OCI-LY1 (cell line): ENCODE results near the gene PIANP.
A peak's percentile ranks its signal among the peaks of the same experiment; 100 is the strongest.

Source experiments
- H2AFZ ChIP-seq: fragments of 200-600 bp; sonication (generic), shearing (Covaris generic); 2 replicates; pipeline ENCODE4 v1.6.0; 2014; ENCODE audit warnings: antibody characterized with exemption, mild to moderate bottlenecking, low read length
- H3F3A ChIP-seq: fragments of 200-600 bp; sonication (generic), shearing (Covaris generic); 2 replicates; pipeline ENCODE4 v1.6.0; 2014; ENCODE audit warnings: mild to moderate bottlenecking, antibody characterized with exemption, low read length, moderate library complexity; ENCODE audit not compliant: insufficient read depth
- H3K27ac ChIP-seq: fragments of 200-600 bp; sonication (generic); 2 replicates; pipeline ENCODE4 v1.5.1; 2014; ENCODE audit warnings: low read length, mixed run types, mild to moderate bottlenecking, low read depth; ENCODE audit not compliant: poor library complexity, severe bottlenecking
- H3K27me3 ChIP-seq: fragments of 200-600 bp; sonication (generic); 2 replicates; pipeline ENCODE4 v1.6.0; 2014; ENCODE audit warnings: antibody characterized with exemption, mild to moderate bottlenecking, low read length, moderate library complexity; ENCODE audit not compliant: insufficient read depth
- H3K36me3 ChIP-seq: fragments of 200-600 bp; sonication (generic); 2 replicates; pipeline ENCODE4 v1.6.1; 2014; ENCODE audit warnings: mild to moderate bottlenecking, antibody characterized with exemption, low read length, moderate library complexity, mixed read lengths; ENCODE audit not compliant: insufficient read depth
- H3K4me1 ChIP-seq: fragments of 200-600 bp; sonication (generic); 2 replicates; pipeline ENCODE4 v1.5.1; 2014; ENCODE audit warnings: mild to moderate bottlenecking, low read length, moderate library complexity; ENCODE audit not compliant: insufficient read depth, severe bottlenecking
- H3K4me2 ChIP-seq: fragments of 200-600 bp; sonication (generic), shearing (Covaris generic); 2 replicates; pipeline ENCODE4 v1.6.1; 2014; ENCODE audit warnings: low read length
- H3K4me3 ChIP-seq: fragments of 200-600 bp; sonication (generic); 2 replicates; pipeline ENCODE4 v1.5.1; 2014; ENCODE audit warnings: low read length, low read depth, mild to moderate bottlenecking, mixed read lengths; ENCODE audit not compliant: poor library complexity, severe bottlenecking
- H3K79me2 ChIP-seq: fragments of 200-600 bp; shearing (Covaris generic); 2 replicates; pipeline ENCODE4 v1.6.1; 2016; ENCODE audit warnings: mixed run types, low read length, mixed read lengths; ENCODE audit not compliant: insufficient read depth
- H3K9ac ChIP-seq: fragments of 200-600 bp; sonication (generic), shearing (Covaris generic); 2 replicates; pipeline ENCODE4 v1.6.1; 2014; ENCODE audit warnings: mild to moderate bottlenecking, low read length, mixed read lengths
- H3K9me2 ChIP-seq: fragments of 200-600 bp; sonication (generic), shearing (Covaris generic); 2 replicates; pipeline ENCODE4 v1.6.1; 2014; ENCODE audit warnings: low read depth, mild to moderate bottlenecking, low read length, mixed read lengths
- H3K9me3 ChIP-seq: fragments of 200-600 bp; shearing (Covaris generic); 2 replicates; pipeline ENCODE4 v1.6.1; 2014; ENCODE audit warnings: low read length, mixed read lengths
- H4K20me1 ChIP-seq: fragments of 200-600 bp; sonication (generic), shearing (Covaris generic); 2 replicates; pipeline ENCODE4 v1.6.0; 2016; ENCODE audit warnings: mild to moderate bottlenecking, low read length; ENCODE audit not compliant: insufficient read depth
- EZH2 ChIP-seq: fragments of 200-600 bp; sonication (generic), shearing (Covaris generic); IDR thresholded peaks from 2 replicates; pipeline ENCODE4 v1.8.0; 2017; ENCODE audit warnings: borderline replicate concordance, mixed run types, mild to moderate bottlenecking, antibody characterized with exemption, low read length, moderate library complexity, mixed read lengths
- TF ChIP-seq, protein P1 (sequence below): fragments of 200-600 bp; sonication (generic), shearing (Covaris generic); IDR thresholded peaks from 2 replicates; pipeline ENCODE4 v1.5.1; 2017; ENCODE audit warnings: mild to moderate bottlenecking, antibody characterized with exemption, low read length, moderate library complexity, mixed read lengths

Gene PIANP

DNA sequence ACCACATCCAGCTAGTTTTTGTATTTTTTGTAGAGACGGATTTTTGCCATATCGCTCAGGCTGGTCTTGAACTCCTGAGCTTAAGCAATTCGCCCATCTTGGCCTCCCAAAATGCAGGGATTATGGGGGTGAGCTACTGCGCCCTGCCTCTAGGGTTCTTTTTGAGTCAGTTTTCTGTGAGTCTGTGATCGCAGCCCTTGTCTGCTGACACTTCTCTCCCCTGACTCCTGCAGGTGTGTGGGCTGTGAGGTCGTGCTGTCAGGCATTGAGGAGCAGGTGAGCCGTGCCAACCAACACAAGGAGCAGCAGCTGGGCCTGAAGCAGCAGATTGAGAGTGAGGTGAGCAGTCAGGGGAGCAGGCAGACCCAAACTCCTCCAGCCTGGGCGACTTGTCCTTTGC is 29.6 kb upstream of the PIANP start:
- H3K36me3 ChIP-seq = peaks cover 36% of the 10 kb centered on the region
- H3K9ac ChIP-seq = no peak overlapping the region; the same call in 1 of the 2 replicates
- no peak for TF ChIP-seq EZH2
- TF ChIP-seq, protein P1, sequence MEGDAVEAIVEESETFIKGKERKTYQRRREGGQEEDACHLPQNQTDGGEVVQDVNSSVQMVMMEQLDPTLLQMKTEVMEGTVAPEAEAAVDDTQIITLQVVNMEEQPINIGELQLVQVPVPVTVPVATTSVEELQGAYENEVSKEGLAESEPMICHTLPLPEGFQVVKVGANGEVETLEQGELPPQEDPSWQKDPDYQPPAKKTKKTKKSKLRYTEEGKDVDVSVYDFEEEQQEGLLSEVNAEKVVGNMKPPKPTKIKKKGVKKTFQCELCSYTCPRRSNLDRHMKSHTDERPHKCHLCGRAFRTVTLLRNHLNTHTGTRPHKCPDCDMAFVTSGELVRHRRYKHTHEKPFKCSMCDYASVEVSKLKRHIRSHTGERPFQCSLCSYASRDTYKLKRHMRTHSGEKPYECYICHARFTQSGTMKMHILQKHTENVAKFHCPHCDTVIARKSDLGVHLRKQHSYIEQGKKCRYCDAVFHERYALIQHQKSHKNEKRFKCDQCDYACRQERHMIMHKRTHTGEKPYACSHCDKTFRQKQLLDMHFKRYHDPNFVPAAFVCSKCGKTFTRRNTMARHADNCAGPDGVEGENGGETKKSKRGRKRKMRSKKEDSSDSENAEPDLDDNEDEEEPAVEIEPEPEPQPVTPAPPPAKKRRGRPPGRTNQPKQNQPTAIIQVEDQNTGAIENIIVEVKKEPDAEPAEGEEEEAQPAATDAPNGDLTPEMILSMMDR = no peak

DNA sequence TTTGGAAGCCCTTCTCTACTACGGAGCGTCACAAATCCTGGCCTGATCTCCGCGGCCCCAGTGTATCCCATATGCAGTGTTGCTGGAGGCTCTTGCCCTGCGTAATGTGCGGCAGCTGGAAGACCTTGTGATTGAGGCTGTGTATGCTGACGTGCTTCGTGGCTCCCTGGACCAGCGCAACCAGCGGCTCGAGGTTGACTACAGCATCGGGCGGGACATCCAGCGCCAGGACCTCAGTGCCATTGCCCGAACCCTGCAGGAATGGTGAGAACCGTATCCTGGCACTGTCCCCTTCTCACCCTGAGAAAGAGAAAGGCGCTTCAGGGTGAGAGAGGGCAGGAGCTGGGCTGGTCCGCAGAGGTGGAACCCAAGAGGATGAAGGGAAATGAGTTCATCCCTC is 28.6 kb upstream of the PIANP start:
- Histone ChIP-seq H3K27me3 (no peaks in the 10 kb centered on the region), H3K27ac (no peak overlapping the region), H4K20me1 (no peaks in the 10 kb centered on the region), H3K9me3 (no peaks in the 10 kb centered on the region), H3F3A (no peaks in the 10 kb centered on the region), H2AFZ (no peak overlapping the region), H3K4me1 (peaks cover 28% of the 10 kb centered on the region), H3K4me3 (no peak overlapping the region), H3K4me2 (no peak overlapping the region), H3K79me2 (no peaks in the 10 kb centered on the region), H3K9ac (no peak overlapping the region), H3K36me3 (peaks cover 36% of the 10 kb centered on the region), H3K9me2 (no peaks in the 10 kb centered on the region)
- TF ChIP-seq, protein P1 = no peak
- TF ChIP-seq EZH2 = no peak

More for the DNA sequence above, 29.6 kb upstream of the PIANP start:
- H3K9me3 ChIP-seq = no peaks in the 10 kb centered on the region
- H3K27me3 ChIP-seq = no peaks in the 10 kb centered on the region
- H3K4me1 ChIP-seq = peaks cover 18% of the 10 kb centered on the region
- no peaks in the 10 kb centered on the region for H3F3A ChIP-seq
- no peak overlapping the region for H3K4me2 ChIP-seq
- no peak overlapping the region for H3K4me3 ChIP-seq
- H3K27ac ChIP-seq = peak overlapping the region; percentile 16
- no peaks in the 10 kb centered on the region for H3K79me2 ChIP-seq
- no peaks in the 10 kb centered on the region for H4K20me1 ChIP-seq
- H2AFZ ChIP-seq = no peak overlapping the region
- H3K9me2 ChIP-seq = no peaks in the 10 kb centered on the region

DNA sequence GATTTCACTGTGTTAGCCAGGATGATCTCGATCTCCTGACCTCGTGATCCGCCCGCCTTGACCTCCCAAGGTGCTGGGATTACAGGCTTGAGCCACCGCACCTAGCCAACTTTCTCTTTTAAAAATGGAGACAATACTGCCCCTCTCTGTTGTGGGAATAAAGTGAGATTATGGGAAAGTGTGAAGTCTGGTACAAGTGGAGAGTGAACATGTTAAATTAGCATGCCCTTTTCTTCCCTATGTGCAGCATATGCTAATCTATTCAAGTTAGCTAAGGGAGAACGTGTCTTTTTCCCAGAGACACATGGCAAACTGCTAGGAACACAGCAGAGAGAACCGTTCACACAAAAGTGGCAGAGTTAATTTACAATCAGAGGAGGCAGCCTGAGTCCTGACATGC is 24.7 kb upstream of the PIANP start:
- Histone ChIP-seq H3K4me2 (peak overlapping the region; percentile 89), H3K4me3 (peak overlapping the region; percentile 69)
- TF ChIP-seq, protein P1 = no peak
- TF ChIP-seq EZH2 = no peak

More for the DNA sequence above, 24.7 kb upstream of the PIANP start:
- no peaks in the 10 kb centered on the region for H3K79me2 ChIP-seq
- H3K27ac ChIP-seq = no peak overlapping the region
- no peaks in the 10 kb centered on the region for H3K9me3 ChIP-seq
- H3K4me1 ChIP-seq = peaks cover 37% of the 10 kb centered on the region
- H3K36me3 ChIP-seq = peaks cover 24% of the 10 kb centered on the region
- H3F3A ChIP-seq = peaks cover 7% of the 10 kb centered on the region; the same call in 1 of the 2 replicates
- peak overlapping the region; percentile 78; the same call in 1 of the 2 replicates for H3K9ac ChIP-seq
- no peaks in the 10 kb centered on the region for H4K20me1 ChIP-seq
- H3K9me2 ChIP-seq = no peaks in the 10 kb centered on the region
- H3K27me3 ChIP-seq = no peaks in the 10 kb centered on the region
- no peak overlapping the region for H2AFZ ChIP-seq
